GM21576 (cell line): ENCODE measurements around the gene SLC12A7.
"Not testable (repeated sequence)": the region's sequence is repeated elsewhere in the genome, so short reads cannot be mapped to it uniquely, and the experiment has no call there.

Source experiments
- ATAC-seq: cut with Tn5 transposase; IDR thresholded peaks from one replicate; pipeline ENCODE4 v1.9.1; 2021; ENCODE audit warnings: mild to moderate bottlenecking, moderate library complexity; ENCODE audit not compliant: unreplicated experiment

SLC12A7 gene

DNA sequence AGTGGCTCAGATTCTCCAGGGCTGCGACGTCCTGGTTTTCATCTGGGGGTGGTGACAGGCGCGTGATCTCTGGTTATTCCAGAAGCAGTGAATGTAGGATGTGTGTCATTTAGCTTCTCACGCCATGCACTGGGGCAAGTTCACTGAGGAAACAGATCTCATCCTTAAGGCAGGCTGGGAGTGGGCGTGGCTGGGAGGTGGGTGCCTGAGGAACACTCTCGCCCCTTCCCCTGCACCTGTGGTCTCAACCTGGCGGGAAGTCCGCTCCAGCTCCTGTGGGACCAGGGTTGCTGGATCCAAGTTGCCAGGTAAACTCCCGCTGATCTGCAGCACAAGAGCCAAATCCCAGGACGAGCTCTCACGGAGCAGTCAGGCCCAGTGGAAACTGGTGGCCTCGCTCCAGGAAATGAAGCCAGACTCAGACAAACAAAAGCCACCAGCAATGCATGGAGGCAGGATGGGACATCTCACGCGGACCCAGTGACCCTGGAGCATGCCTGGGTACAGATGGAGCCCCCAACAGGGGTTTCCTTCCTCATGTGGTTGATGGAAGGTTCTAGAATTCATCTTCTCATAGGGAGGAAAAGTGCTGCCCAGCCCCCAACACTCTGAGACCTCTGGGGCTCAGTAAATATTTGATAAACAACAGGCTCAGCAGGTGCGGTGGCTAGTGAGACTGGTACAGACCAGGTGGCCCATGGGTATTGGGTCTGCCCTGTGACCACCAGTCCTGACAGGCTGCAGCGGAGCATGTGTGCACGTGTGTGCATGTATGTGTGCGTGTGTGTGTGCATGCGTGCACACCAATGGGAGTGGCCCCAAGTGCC, 16.3 kb upstream of the SLC12A7 start:
- no peak for ATAC-seq

DNA sequence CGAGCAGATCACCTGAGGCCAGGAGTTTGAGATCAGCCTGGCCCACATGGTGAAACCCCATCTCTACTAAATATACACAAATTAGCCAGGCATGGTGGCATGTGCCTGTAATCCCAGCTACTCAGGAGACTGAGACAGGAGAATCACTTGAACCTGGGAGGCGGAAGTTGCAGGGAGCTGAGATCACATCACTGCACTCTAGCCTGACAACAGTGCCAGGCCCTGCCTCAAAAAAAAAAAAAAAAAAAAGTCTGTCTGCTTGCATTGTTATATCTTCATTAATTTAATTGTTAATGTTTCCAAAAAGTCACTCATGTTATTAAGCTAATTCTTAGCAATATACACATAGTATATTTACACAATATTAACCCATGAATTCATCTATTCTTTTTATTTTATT, 13.8 kb upstream of the SLC12A7 start:
- not testable (repeated sequence) for ATAC-seq

DNA sequence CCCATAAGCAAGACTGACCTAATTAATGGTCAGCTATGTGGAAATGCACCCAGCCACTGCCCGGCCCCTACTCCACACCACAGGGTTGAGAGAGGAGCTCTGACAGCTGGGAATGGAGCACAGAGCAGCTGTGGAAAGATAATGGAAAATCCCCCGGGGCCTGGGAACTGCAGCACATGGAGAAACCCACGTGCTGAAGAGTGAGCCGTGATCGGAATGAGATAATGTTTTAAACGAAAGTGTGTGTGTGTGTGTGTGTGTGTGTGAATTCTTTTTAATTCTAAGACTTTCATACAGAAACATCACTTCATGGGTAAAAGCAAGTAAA, 13.1 kb upstream of the SLC12A7 start:
- ATAC-seq, result no peak

DNA sequence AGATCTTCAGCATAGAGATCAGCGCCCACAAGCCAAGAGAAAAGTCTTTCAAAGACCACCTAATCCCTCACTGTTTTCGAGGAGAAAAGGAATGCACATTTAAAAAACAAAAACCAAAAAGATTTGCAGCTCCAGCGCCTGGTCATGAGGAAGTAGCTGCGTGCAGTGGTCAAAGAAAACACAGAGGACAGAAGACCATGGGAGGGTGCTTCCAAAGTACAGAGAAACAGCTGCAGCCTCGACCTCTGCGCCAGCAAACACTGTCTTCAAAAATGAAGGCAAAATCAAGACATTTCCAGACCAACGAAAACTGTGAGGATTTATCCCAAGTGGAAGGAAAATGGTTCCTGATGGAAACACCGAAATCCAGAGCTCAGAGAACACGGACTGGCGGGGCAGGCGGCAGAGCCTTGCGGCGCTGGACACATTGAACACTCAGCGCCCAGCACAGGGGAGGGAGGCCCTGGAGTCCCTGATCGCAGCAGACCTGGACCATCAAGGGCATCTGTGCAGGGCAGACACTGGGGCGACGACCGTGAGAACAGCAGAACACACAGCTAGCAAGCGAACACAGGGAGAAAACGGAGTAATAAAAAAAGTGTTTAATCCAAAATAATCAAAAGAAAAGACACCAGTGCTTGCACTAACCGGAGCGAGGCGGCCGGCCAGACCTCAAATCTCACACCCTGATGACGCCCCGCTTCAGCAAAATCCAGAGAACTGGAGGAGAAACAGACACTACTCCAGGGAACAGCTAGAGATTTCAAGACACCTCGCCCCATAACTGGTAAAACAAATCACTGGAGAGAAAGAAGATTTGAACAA, 12.6 kb upstream of the SLC12A7 start:
- no peak for ATAC-seq

DNA sequence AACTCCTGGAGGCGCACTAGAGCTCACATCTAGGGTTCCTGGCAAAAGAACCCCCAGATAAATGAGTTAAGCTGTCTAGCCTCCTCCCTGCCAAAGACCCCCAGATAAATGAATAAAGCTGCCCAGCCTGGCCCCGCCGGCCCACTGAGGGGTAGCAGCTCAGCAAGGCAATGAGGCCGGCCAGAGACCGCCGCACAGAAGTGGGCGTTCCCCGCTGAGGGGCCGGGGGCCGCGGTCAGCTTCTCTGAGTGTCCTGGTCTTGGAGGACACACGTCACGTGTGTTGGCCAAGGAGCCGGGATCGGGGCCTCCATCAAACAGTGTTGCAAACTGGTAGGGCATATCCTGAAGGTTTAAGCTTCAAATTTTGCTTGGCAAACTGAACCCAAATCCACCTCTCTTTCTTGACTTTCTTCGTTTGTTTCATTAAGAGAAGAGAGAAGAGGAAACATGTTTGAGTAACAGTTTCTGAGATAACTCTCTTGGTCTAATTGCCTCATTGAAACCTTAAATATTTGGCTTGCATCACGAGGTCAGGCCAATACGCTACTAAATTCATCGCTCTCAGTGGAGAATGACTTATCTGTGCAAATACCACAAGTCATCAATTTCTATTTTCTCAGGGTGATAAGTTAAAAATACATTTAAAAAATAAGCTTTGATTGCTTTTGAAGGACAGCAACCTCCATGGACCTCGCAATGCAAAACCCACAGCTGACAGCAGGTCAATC, 11.7 kb upstream of the SLC12A7 start:
- no peak for ATAC-seq

DNA sequence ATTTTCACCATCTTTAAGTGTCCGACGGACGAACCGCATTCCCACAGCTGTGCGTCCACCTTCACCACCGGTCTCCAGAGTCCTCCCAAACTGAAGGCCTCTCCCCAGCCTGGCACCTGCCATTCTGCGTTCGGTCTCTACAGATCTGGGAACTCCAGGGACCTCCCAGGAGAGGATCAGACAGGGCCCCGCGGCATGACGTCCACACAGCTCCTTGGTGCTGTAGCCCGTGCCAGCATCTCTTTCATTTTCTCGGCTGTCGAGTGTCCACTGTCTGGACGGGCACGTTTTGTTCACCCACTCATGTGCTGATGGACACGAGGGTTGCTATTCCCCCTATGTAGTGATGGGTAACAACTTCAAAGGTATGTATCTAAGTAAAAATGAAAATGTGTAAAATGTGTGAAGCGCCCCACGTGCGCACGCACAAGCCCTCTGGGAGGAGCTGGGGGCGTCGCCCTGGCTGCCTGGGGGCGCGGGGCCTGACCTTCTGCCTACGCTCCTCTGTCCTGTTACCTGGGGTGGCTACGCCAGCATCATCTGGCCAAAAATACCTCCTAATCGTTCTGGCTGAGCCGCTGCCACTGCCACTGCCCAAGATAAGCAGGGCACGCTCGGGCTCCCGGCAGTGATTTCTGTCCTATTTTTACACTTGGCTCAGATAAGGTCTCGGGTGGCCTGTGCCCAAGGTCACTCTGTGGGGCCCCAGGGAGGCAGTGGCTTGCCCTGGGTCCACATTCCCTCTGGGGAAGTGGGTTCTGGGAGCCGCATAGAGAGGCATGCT, 10.8 kb upstream of the SLC12A7 start:
- no peak for ATAC-seq

DNA sequence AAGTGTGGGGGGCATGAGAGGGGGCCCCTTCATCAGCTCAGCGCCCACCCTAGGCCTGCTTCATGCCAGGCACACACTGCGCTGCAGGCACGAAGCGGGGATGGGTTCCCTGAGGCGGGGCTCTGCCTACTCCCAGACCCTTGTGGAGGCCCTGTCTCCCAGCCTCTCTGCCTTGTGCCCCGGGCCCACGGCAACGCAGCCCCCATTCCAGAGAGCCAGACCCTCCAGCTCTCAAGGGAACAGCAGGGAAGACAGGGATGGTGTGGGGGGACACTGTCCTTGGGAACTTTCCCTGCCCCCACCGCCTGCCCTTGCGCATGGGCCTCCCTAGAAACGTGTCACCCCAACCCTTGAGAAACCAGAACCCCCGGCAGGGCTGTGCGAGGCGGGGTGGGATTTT, 10.0 kb upstream of the SLC12A7 start:
- no peak for ATAC-seq

DNA sequence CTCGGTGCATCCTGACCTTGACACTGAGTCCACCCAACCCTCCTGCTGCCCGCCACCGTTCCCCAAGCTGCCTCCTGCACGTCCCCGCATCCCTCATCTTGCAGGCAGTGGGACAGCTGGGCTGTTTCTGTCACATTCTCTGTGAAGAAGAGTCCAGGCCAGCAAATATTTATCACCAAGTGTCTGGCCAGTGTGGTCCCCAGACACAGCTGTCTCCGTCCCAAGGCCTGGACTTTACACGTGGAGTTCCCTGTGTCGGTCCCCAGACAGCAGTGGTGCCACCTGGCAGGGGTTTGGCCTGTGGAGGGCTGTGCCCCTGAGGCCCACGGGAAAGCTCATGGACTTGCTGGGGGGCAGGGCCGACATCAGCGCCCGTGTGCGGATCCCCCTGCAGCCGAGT, 9.2 kb upstream of the SLC12A7 start:
- no peak for ATAC-seq

DNA sequence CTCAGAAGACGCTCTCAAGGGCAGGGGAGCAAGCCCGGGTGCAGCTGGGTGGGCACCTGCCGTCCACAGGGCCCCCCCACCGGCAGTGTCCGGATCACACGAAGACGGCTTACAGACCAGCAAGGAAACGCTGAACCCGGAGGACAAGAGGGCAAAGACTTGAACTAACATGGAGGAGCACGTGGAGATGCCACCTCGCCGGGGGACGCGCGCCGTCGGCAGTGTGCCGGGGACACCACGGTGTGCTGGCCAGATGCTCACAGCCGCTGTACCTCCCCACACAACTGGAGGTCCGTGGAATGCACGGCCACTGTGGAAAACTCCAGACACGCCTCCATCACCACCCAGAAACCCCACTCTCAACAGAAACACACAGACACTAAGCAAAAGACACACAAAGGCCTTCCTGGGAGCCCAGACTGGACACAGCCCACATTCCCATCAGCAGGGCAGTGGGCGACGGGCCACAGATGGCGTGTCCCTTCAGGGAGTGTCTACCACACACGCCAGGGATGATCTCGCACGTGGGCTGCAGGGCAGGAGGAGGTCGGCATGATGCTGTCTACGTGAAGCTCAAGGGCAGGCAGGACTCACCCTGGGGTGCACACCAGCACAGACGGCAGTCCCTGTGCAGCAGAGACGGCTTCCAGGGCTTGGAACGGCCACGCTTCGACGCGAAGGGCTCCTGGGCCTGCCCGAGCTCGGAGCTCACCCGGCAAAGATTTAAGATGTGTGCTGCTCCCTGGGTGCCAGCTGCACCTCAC, 8.6 kb upstream of the SLC12A7 start:
- ATAC-seq, result no peak

DNA sequence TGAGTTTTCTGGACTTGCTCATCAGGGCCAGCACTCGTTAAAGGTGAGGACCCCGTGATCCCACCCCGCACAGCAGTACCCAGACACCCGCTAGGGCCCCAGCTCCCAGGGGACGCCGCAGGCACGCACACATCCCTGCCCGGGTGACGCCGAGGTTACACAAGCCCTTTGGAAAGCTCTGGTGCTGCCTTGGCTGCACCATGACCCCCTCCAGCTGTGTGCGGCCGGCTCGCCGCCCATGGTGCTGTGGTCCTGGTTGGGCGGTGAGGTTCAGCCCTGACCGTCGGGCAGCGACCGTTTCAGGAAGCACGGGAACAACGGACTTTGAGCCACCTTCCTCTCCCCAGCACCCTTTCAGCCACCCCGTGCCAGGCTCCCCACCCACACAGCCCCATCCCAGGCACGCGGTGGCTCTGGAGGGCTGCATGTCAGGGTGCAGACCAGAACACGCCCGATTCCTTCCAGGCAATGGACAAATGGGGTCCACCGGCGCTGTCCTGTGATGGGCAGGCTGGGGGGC, 7.5 kb upstream of the SLC12A7 start:
- no peak for ATAC-seq

DNA sequence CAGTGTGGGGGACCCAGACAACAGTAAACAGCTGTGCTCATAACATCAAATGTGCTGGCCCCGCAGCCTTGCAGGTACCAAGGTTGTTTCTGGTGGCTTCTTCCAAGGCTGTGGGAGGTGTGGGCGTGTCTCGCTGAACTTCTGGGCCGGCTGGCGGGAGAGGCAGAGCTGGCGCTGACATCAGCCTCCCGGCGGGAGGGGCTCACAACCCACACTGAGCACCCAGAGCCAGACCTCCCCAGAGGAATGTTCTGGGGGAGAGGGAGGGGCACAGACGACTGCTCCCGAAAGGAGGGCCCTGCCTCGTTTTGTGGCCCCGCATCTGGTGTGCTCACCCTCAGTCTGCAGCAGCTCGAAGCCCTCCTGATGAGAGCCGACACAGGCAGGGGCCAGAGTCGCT, 6.9 kb upstream of the SLC12A7 start:
- ATAC-seq, result no peak

DNA sequence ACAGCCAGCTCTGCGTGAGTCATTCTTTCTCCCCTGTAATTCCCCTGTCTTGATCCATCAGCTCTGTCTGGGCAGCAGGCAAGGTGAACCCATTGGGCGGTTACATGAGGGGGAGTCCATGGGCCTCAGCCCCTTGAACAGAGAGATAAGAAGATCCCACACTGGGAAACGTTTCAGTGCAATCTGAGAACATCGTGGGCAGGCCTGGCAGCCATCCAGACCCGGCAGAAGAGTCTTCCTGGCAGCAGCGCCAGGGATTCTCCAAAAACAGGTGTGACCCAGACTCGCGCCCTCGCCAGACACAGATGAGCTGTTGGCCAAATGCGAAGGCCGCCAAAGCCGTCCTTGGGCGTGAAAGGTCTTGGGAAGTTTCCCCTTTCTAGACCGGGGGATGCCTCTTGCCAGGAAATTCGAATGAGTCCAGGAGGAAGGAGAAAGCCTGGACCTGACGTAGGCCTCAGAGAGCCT, 6.4 kb upstream of the SLC12A7 start:
- no peak for ATAC-seq

DNA sequence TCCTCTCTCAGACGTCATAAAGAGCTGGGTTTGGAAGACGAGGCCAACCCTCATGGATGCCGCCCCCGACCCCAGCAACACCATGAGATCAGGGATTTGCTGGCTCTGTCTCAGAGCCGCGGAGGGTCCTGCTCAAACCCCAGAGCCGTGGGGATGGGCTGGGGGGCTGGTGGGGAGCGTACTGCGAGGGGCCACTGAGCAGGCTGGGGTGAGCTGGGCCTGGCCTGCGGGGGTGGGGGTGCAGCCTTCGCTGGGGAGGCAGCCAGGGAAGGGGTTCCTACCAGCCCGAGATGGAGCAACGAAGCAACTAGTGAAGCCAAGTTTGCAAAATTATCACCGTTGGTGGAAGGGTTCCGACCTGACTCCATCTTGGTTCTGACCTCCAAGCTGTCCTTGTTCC, 5.1 kb upstream of the SLC12A7 start:
- no peak for ATAC-seq

DNA sequence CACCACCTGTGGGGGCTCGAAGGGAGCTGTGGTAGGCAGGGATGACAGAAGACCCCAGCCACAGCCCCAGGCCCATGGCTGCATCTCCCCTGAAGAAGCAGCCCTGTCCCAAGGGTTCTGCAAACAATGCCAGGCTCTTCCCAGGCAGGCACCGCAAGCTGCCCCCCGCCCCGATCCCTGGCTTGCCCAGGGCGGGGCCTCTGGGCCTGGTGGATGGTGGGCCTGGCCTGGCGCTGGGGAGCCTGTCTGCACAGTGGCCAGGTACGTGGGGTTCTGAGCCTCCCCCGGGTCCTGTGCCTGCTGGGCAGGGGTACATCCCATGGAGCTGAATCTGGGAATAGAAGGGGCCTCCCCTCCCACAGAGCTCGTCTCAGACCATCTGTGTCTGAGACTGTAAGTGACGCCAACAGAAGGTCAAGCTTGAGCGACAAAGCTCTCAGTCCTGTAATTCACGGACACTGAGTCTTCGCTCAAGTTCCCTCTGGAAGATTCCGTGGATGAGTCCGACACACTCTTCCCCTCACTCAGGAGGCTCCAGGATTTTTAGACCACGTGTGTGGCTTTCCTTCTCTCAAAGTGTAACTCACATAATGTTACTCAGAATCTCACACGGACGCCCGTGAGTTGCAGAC, 4.4 kb upstream of the SLC12A7 start:
- no peak for ATAC-seq

DNA sequence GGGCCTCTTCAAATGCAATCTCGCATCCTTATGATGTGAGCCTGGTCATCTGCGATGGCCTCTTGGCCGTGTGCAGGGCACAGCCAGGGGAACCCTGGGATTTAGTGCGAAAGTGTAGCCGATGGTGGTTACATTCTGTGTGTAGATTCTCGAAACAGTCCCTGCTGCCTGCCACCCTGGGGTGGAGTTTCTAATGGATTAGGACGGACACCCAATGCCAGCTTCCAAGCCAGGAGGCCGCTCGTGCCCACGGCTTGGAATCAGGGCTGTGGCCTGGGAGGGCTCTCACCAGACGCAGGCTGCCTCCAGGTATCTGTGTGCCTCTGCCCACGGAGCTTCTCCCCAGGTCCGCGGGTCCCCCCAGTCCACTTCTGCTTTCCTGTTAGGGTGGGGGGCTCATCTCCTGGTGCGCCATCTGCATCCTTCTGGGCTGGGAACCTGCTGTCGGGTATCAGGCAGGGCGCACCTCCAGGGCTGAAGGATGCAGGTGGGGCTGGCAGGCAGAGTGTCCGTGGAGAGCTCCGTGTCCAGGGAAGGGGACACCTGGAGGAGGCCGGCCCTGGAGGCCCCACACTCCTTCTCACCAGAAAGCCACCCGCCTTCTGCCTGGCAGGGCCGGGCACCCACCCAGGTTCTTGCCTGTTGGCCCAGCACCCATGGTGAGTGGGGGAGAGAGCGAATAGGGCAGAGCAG, 3.4 kb upstream of the SLC12A7 start:
- no peak for ATAC-seq

DNA sequence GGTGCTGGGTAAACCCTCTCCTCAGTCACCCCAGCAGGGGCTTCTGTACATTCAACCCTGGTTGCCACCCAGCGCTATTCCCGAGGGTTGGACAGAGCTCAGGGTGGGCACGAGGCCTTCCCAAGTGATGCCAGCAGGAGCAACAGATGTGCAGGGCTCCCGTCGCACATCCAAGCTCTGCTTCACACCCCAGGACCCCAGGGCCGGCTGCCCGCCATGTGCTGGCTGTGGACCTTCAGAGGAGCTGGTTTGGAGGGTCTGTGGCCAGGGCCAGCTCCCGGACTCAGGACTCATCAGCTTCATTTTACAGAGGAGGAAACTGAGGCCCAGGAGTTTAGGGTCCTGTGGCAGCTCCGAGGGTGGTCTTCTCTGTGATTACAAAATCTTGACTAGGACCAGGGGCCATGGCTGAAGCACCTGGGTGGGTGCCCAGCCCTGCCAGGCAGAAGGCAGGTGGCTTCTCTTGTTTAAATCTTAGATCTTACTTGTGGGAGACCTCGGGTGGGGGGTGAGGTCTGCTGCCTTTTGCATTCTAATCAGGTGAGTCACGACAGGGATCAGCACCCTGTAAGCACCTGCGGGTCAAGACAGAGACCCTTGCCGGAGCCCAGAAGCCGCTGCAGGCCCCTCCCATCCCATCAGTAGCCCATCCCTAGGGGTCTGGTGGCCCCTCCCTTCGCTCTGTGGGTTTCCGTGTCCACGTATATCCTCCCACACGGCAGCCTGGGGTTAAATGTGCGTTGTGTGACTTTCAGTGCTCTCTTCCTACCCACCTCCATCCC, 2.1 kb upstream of the SLC12A7 start:
- ATAC-seq, result no peak

DNA sequence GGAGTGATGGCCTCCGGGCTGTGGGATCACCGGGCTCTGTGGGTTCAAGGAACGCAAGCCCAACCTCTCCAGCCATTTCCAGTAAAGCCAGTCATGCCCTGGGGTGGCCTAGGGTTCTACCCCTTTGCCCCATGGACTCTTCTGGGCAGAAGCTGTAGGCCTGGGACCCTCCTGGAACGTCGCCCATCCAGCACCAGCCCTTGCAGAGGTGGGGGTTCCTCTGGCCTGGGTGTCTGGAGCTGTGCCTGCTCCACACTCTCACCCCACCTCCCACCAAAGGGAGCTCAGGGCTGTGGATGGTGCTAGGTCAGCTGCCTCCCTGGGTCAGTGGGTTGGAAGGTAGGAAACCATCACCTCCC, 1.4 kb upstream of the SLC12A7 start:
- no peak for ATAC-seq
